Measurements from ENCODE around the gene ELL2. TPM values are rescaled to one million over a fixed set of nuclear protein-coding genes. Genes with fewer than 3 reads are reported as not detected.

Gene ELL2
- total RNA-seq, 1 experiment from 2014 or later, result 0.48 TPM

DNA sequence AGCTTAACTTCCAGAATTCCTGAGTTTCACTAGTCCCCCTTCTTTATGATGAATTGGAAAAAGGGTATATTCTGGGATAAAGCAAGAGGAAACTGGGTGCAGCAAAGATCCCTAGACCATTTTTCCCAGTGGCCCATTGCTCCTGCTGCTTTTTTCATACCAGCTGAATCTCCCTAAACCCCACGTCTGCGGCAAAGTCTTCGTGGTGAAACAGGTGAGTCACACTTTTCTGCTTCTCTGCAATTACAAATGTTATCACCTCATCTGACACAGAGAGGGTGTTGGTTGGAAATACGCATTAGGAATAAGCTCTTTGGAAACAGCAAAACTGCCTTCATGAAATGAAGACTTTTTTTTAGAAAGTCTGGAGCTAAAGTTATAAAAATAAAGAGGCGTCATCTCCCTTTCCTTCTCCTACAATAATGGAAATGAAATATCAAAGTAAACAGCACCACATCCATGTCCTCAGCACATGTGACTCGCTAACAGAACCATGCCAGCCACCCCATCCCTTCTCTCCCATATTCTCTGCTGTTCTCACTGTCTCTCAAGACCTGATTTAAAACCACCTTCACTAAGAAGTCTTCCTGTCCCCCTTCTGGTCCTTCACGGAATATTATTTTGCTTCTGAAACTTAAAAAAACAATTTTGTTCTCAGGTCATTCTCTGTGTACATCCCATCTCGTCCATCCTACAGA, 99.6 kb downstream of the ELL2 start:
- peak overlapping the region; percentile 33 for H3K4me2 ChIP-seq (ENCODE audit: low read depth, low read length, poor library complexity, severe bottlenecking)

GRCh38 chr5:95861221-95861863, 100.3 kb downstream of the ELL2 start:
- H3K4me1 ChIP-seq (ENCODE audit: low read length), result peaks cover 16% of the 10 kb centered on the region
- H3K4me3 ChIP-seq (ENCODE audit: low read length), result no peak overlapping the region
- no peaks in the 10 kb centered on the region for H3K36me3 ChIP-seq (ENCODE audit: insufficient read depth, low read length)
- no peaks in the 10 kb centered on the region for H3K9me3 ChIP-seq (ENCODE audit: low read length)
- no peak overlapping the region for H3K9ac ChIP-seq (ENCODE audit: low read length)
- H2AFZ ChIP-seq (ENCODE audit: low read length), result 0 out of 2 replicates have a peak overlapping the region, but pooled peaks have one; percentile 35
- DNase-seq, result no peak
- H3K27ac ChIP-seq (ENCODE audit: low read length), result no peak overlapping the region
- no peaks in the 10 kb centered on the region for H3K79me2 ChIP-seq (ENCODE audit: low read length)
- H3K27me3 ChIP-seq (ENCODE audit: low read length), result no peaks in the 10 kb centered on the region
- H4K20me1 ChIP-seq (ENCODE audit: insufficient read depth, low read depth, low read length), result no peaks in the 10 kb centered on the region
- peak overlapping the region; percentile 33 for H3K4me2 ChIP-seq (ENCODE audit: low read depth, low read length, poor library complexity, severe bottlenecking)
- no peaks in the 10 kb centered on the region for H3K9me2 ChIP-seq (replicated peaks; ENCODE audit: insufficient read depth, low read length)

More for the DNA sequence above, 99.6 kb downstream of the ELL2 start:
- Histone ChIP-seq H4K20me1 (ENCODE audit: insufficient read depth, low read depth, low read length) (no peaks in the 10 kb centered on the region), H3K4me1 (ENCODE audit: low read length) (peaks cover 16% of the 10 kb centered on the region), H3K27me3 (ENCODE audit: low read length) (no peaks in the 10 kb centered on the region), H3K9me2 (replicated peaks; ENCODE audit: insufficient read depth, low read length) (no peaks in the 10 kb centered on the region), H3K4me3 (ENCODE audit: low read length) (no peak overlapping the region), H3K9ac (ENCODE audit: low read length) (no peak overlapping the region), H2AFZ (ENCODE audit: low read length) (no peak overlapping the region), H3K27ac (ENCODE audit: low read length) (no peak overlapping the region), H3K79me2 (ENCODE audit: low read length) (no peaks in the 10 kb centered on the region), H3K9me3 (ENCODE audit: low read length) (no peaks in the 10 kb centered on the region), H3K36me3 (ENCODE audit: insufficient read depth, low read length) (no peaks in the 10 kb centered on the region)
- DNase-seq, result no peak

DNA sequence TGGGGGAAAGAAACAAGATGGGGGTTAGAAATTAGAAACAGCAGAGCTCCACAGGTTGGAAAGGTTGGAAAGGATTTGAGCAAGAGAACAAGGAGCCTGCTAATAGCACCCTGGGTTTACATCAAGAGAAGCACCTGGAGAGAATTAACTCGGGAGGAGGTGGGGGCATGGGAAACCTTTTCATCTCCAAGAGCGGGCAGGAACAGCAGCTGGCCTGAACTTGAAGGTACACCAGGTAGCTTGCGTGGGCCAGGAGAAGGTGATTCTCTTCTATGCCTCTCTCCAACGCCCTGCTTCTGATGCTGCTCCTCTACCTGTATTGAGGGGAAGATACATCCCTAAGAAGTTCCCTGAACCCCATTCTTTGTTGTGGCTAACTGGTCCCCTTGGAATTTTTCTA, 102.0 kb downstream of the ELL2 start:
- no peaks in the 10 kb centered on the region for H3K36me3 ChIP-seq (ENCODE audit: insufficient read depth, low read length)
- no peaks in the 10 kb centered on the region for H3K27me3 ChIP-seq (ENCODE audit: low read length)
- no peak overlapping the region for H3K4me3 ChIP-seq (ENCODE audit: low read length)
- H3K4me1 ChIP-seq (ENCODE audit: low read length), result peaks cover 16% of the 10 kb centered on the region
- no peak overlapping the region for H3K9ac ChIP-seq (ENCODE audit: low read length)
- no peak overlapping the region for H2AFZ ChIP-seq (ENCODE audit: low read length)
- H4K20me1 ChIP-seq (ENCODE audit: insufficient read depth, low read depth, low read length), result no peaks in the 10 kb centered on the region
- H3K4me2 ChIP-seq (ENCODE audit: low read depth, low read length, poor library complexity, severe bottlenecking), result no peak overlapping the region
- H3K9me2 ChIP-seq (replicated peaks; ENCODE audit: insufficient read depth, low read length), result no peaks in the 10 kb centered on the region
- H3K27ac ChIP-seq (ENCODE audit: low read length), result no peak overlapping the region
- H3K79me2 ChIP-seq (ENCODE audit: low read length), result no peaks in the 10 kb centered on the region
- H3K9me3 ChIP-seq (ENCODE audit: low read length), result no peaks in the 10 kb centered on the region
- DNase-seq, result no peak

- H3K79me2 ChIP-seq (ENCODE audit: low read length), result no peaks in the 10 kb centered on the region
- no peaks in the 10 kb centered on the region for H4K20me1 ChIP-seq (ENCODE audit: insufficient read depth, low read depth, low read length)
- peak overlapping the region; percentile 49 for H3K4me2 ChIP-seq (ENCODE audit: low read depth, low read length, poor library complexity, severe bottlenecking)
- no peaks in the 10 kb centered on the region for H3K27me3 ChIP-seq (ENCODE audit: low read length)
- 0 out of 2 replicates have a peak overlapping the region, but pooled peaks have one; percentile 13 for H3K4me3 ChIP-seq (ENCODE audit: low read length)
- no peaks in the 10 kb centered on the region for H3K36me3 ChIP-seq (ENCODE audit: insufficient read depth, low read length)
- H3K9me3 ChIP-seq (ENCODE audit: low read length), result no peaks in the 10 kb centered on the region
- peaks cover 16% of the 10 kb centered on the region for H3K4me1 ChIP-seq (ENCODE audit: low read length)
- H3K9ac ChIP-seq (ENCODE audit: low read length), result no peak overlapping the region
- no peak overlapping the region for H3K27ac ChIP-seq (ENCODE audit: low read length)
- H2AFZ ChIP-seq (ENCODE audit: low read length), result no peak overlapping the region
- DNase-seq, result peak; percentile 91
- H3K9me2 ChIP-seq (replicated peaks; ENCODE audit: insufficient read depth, low read length), result no peaks in the 10 kb centered on the region
These were observed 102.7 kb downstream of the ELL2 start for GRCh38 chr5:95858661-95859595.

GRCh38 chr5:95858023-95858461, 103.6 kb downstream of the ELL2 start:
- Histone ChIP-seq H3K4me3 (ENCODE audit: low read length) (no peak overlapping the region), H3K9me2 (replicated peaks; ENCODE audit: insufficient read depth, low read length) (no peaks in the 10 kb centered on the region), H2AFZ (ENCODE audit: low read length) (no peak overlapping the region), H3K79me2 (ENCODE audit: low read length) (no peaks in the 10 kb centered on the region), H3K27me3 (ENCODE audit: low read length) (no peaks in the 10 kb centered on the region), H3K9me3 (ENCODE audit: low read length) (no peaks in the 10 kb centered on the region), H4K20me1 (ENCODE audit: insufficient read depth, low read depth, low read length) (no peaks in the 10 kb centered on the region), H3K4me2 (ENCODE audit: low read depth, low read length, poor library complexity, severe bottlenecking) (no peak overlapping the region), H3K36me3 (ENCODE audit: insufficient read depth, low read length) (no peaks in the 10 kb centered on the region), H3K4me1 (ENCODE audit: low read length) (peaks cover 16% of the 10 kb centered on the region), H3K27ac (ENCODE audit: low read length) (no peak overlapping the region), H3K9ac (ENCODE audit: low read length) (no peak overlapping the region)
- DNase-seq, result no peak

- Histone ChIP-seq H3K36me3 (ENCODE audit: insufficient read depth, low read length) (no peaks in the 10 kb centered on the region), H3K27ac (ENCODE audit: low read length) (no peak overlapping the region), H3K4me2 (ENCODE audit: low read depth, low read length, poor library complexity, severe bottlenecking) (no peak overlapping the region), H3K4me1 (ENCODE audit: low read length) (peaks cover 16% of the 10 kb centered on the region), H3K4me3 (ENCODE audit: low read length) (no peak overlapping the region), H4K20me1 (ENCODE audit: insufficient read depth, low read depth, low read length) (no peaks in the 10 kb centered on the region), H3K9ac (ENCODE audit: low read length) (no peak overlapping the region), H2AFZ (ENCODE audit: low read length) (no peak overlapping the region), H3K9me2 (replicated peaks; ENCODE audit: insufficient read depth, low read length) (no peaks in the 10 kb centered on the region), H3K27me3 (ENCODE audit: low read length) (no peaks in the 10 kb centered on the region), H3K79me2 (ENCODE audit: low read length) (no peaks in the 10 kb centered on the region), H3K9me3 (ENCODE audit: low read length) (no peaks in the 10 kb centered on the region)
- DNase-seq, result no peak
These were observed 104.3 kb downstream of the ELL2 start for GRCh38 chr5:95857185-95857945.

GRCh38 chr5:95856501-95856981, 105.1 kb downstream of the ELL2 start:
- H3K9ac ChIP-seq (ENCODE audit: low read length), result no peak overlapping the region
- H3K27me3 ChIP-seq (ENCODE audit: low read length), result no peaks in the 10 kb centered on the region
- no peaks in the 10 kb centered on the region for H3K9me2 ChIP-seq (replicated peaks; ENCODE audit: insufficient read depth, low read length)
- no peak overlapping the region for H2AFZ ChIP-seq (ENCODE audit: low read length)
- H3K9me3 ChIP-seq (ENCODE audit: low read length), result no peaks in the 10 kb centered on the region
- H3K4me1 ChIP-seq (ENCODE audit: low read length), result peaks cover 10% of the 10 kb centered on the region
- H3K36me3 ChIP-seq (ENCODE audit: insufficient read depth, low read length), result no peaks in the 10 kb centered on the region
- H4K20me1 ChIP-seq (ENCODE audit: insufficient read depth, low read depth, low read length), result no peaks in the 10 kb centered on the region
- no peak overlapping the region for H3K4me3 ChIP-seq (ENCODE audit: low read length)
- H3K4me2 ChIP-seq (ENCODE audit: low read depth, low read length, poor library complexity, severe bottlenecking), result no peak overlapping the region
- H3K79me2 ChIP-seq (ENCODE audit: low read length), result no peaks in the 10 kb centered on the region
- no peak for DNase-seq
- no peak overlapping the region for H3K27ac ChIP-seq (ENCODE audit: low read length)
